Stimulated activated CD4-positive, alpha-beta T cell treated with anti-CD3 and anti-CD28 coated beads, Interleukin-2, amount 100 ng/mL, for 4 hours (primary cell): ENCODE results near the gene TAF13.
"Not testable (repeated sequence)": the region's sequence is repeated elsewhere in the genome, so short reads cannot be mapped to it uniquely, and the experiment has no call there.

Experiments used
- DNase-seq: peaks from one replicate; pipeline ENCODE4 v3.0.0-alpha.2; 2020; ENCODE audit warnings: low read depth

The TAF13 gene

DNA sequence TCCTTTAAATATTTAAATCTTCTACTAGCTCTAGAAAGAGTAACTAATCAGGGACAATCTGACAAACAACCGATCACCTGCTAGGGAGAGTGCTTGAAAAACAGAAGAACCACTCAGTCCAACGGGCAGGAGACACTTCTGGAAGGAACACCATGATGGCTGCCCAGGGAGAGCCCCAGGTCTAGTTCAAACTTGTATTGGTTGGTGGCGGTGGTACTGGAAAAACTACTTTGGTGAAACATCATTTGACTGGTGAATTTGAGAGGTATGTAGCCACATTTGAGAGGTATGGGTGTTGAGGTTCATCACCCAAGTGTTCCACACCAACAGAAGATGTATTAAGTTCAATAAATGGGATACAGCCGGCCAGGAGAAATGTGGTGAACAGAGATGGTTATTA lies 29.1 kb downstream of the TAF13 start:
- no peak for DNase-seq

DNA sequence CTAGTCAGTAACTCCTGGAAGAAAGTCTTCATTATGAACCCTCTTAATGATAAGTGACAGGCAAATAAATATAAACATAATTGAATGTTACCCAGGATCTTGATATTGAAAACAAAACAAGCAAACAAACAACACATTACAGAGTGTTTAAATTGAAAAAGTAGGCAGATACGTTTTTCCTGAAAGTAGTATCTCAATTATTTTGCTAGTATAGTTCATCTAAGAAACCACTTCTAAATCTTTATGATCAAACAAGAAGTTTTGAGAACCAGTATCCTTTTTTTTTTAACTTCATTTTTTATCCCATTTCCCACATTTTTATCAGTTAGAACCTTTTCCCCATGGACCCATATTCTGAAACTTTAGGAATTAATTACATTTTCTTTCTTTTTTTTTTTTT lies 30.2 kb downstream of the TAF13 start:
- DNase-seq = no peak

- DNase-seq = peak; percentile 93
These were observed 34.0 kb downstream of the TAF13 start, which contains the start of gene WDR47 for GRCh38 chr1:109041621-109042468. Gene WDR47, minus strand, starts transcription at chr1:109042102. Its CDS starts 18,590 bp downstream, at chr1:109023512.

DNA sequence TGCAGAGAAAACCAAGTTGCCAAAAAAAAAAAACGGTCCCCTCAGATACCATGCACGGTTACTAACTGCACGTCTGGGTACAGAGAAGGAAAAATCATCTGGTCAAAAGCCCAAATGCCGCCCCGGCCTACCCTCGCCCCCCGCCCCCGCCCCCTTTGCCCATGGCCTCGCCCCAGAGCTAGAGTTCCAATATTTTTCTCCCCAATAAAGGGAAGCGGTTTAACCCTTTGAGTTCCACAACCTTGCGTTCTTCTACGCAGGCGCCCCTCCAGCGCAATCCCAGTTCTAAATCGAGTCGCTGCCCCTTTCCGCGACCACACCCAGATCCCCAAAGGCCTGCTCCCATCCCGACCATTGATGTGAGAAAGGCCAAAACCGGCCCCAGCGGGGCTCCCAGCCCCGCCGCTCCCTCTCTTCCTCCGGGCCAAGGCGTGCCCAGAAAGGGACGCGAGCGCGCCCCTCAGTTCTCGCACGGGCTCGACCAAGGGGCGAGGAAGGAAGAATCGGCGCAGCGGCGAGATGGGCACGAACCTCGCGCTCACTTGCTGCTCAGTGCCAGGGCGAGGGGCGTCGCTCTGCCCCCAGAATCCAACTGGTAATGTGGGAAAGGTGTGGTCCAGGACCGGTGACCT lies 34.7 kb downstream of the TAF13 start:
- peak; percentile 0 for DNase-seq

DNA sequence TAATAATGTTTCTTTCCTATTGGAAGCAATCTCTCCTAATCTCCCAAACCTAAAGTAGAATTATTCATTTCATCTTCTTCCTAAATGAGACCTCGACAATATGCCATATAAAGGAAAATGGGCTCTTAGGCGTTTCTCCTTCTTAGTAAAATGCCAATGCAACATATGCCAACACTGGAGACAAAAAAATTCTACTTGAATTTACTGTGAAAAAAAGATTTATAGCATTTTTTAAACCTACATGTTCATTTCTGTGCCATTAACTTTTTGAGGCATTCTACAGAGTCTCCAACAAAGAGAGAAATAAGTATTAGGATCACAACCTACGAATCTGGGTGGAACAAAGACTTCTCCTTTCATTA lies 35.2 kb downstream of the TAF13 start:
- DNase-seq = no peak

GRCh38 chr1:109034382-109034781 lies 41.4 kb downstream of the TAF13 start:
- DNase-seq = no peak

- not testable (repeated sequence) for DNase-seq
These were observed 46.3 kb downstream of the TAF13 start for GRCh38 chr1:109029493-109029892.

GRCh38 chr1:109027841-109028240 lies 48.0 kb downstream of the TAF13 start:
- DNase-seq = no peak

- DNase-seq = no peak
These were observed 50.1 kb downstream of the TAF13 start for GRCh38 chr1:109025694-109026093.

- DNase-seq = no peak
These were observed 51.2 kb downstream of the TAF13 start for GRCh38 chr1:109024646-109025045.

GRCh38 chr1:109020693-109021257 lies 55.0 kb downstream of the TAF13 start:
- no peak for DNase-seq

DNA sequence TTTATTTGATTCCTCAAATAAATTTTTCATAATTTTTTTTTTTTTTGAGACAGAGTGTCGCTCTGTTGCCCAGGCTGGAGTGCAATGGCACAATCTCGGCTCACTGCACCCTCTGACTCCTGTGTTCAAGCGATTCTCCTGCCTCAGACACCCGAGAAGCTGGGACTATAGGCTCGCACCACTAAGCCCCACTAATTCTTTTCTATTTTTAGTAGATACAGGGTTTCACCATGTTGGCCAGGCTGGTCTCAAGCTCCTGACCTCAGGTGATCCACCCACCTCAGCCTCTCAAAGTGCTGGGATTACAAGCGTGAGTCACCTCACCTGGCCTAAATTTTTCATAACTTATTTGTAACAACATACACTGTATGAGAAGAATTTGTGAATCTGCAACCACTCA lies 58.1 kb downstream of the TAF13 start:
- not testable (repeated sequence) for DNase-seq

DNA sequence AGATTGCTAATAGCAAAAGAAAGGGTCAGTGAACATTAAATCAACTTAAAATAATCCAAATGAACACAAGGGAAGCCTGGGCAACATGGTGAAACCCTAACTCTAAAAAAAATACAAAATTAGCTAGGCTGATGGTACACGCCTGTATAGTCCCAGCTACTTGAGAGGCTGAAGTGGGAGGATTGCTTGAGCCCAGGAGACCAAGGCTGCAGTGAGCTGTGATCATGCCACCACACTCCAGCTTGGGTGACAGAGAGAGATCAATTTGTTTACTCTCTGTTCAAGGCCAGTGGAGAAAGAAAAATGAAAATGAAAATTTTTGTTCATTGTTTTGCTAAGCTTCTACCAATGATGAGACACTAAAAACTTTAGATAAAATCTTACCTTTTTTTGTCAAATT lies 58.7 kb downstream of the TAF13 start:
- DNase-seq = no peak
